Panc1 (cell line): ENCODE data around the gene TMED6. TPM values are rescaled to one million over a fixed set of nuclear protein-coding genes. Genes with fewer than 3 reads are reported as not detected.
A peak's percentile ranks its signal among the peaks of the same experiment; 100 is the strongest.

Source experiments
- ATAC-seq: fragments of 200-7000 bp; cut with Tn5 transposase; 2 replicates; pipeline ENCODE4 v1.9.1; 2020; ENCODE audit warnings: mild to moderate bottlenecking, moderate library complexity
- BruUV-seq: library from RNA; stranded (reverse); fragments of 400-500 nt; replicated peaks from 2 replicates; lab custom pipeline; 2021; lab: Mats Ljungman, UMichigan
- CTCF ChIA-PET: fragments of 300-600 bp; sonication (Branson Sonifier 250); formaldehyde crosslinking; loops from one replicate; lab custom pipeline; 2022; ENCODE audit warnings: antibody characterized with exemption; lab: Charles Lee
- POLR2A ChIA-PET: fragments of 300-600 bp; sonication (Branson Sonifier 250); formaldehyde crosslinking; loops from one replicate; lab custom pipeline; 2022; ENCODE audit warnings: antibody characterized with exemption; lab: Charles Lee
- DNase-seq: peaks from one replicate; pipeline ENCODE4 v3.0.0-alpha.2; 2010; ENCODE audit warnings: low read depth, low spot score
- H3K27ac ChIP-seq: 2 replicates; pipeline ENCODE4 v1.5.1; 2011; ENCODE audit warnings: mild to moderate bottlenecking, low read length, inconsistent platforms
- H3K27me3 ChIP-seq: fragments of 200-500 bp; sonication (Bioruptor generic); 2 replicates; pipeline ENCODE4 v1.6.0; 2014; ENCODE audit warnings: low read length, inconsistent platforms; ENCODE audit not compliant: control insufficient read depth, insufficient read depth
- H3K36me3 ChIP-seq: fragments of 200-500 bp; sonication (Bioruptor generic); 2 replicates; pipeline ENCODE4 v1.5.1; 2014; ENCODE audit warnings: inconsistent platforms, mild to moderate bottlenecking, low read length, moderate library complexity; ENCODE audit not compliant: control insufficient read depth, insufficient read depth
- H3K4me1 ChIP-seq: 2 replicates; pipeline ENCODE4 v1.5.1; 2011; ENCODE audit warnings: inconsistent platforms, mild to moderate bottlenecking, low read length, moderate library complexity; ENCODE audit not compliant: control insufficient read depth, insufficient read depth
- H3K4me3 ChIP-seq, 2 experiments: 2 replicates each; pipeline ENCODE4 v1.5.1; 2011 to 2012; ENCODE audit warnings: low read depth in 2 of 2, low read length in 2 of 2, mild to moderate bottlenecking in 2 of 2, inconsistent platforms in 1 of 2, moderate library complexity in 1 of 2
- H3K9me3 ChIP-seq: fragments of 200-500 bp; sonication (Bioruptor generic); 2 replicates; pipeline ENCODE4 v1.5.1; 2014; ENCODE audit warnings: low read depth, mild to moderate bottlenecking, inconsistent platforms, low read length, moderate library complexity; ENCODE audit not compliant: control insufficient read depth, insufficient read depth
- POLR2AphosphoS5 ChIP-seq: IDR thresholded peaks from 2 replicates; pipeline ENCODE4 v1.6.1; 2012; ENCODE audit warnings: mild to moderate bottlenecking, low read depth, low read length, moderate library complexity
- REST ChIP-seq, 2 experiments: IDR thresholded peaks; 2 replicates each; pipeline ENCODE4 v1.6.1; 2011 to 2012; ENCODE audit warnings: low read depth in 2 of 2, control low read depth in 1 of 2, low read length in 1 of 2, mild to moderate bottlenecking in 1 of 2, moderate library complexity in 1 of 2; ENCODE audit not compliant: insufficient read depth in 1 of 2
- SIN3A ChIP-seq: IDR thresholded peaks from 2 replicates; pipeline ENCODE4 v1.6.1; 2012; ENCODE audit warnings: low read depth, mild to moderate bottlenecking, low read length, moderate library complexity, borderline replicate concordance; ENCODE audit not compliant: insufficient read depth
- TCF7L2 ChIP-seq: IDR thresholded peaks from 2 replicates; pipeline ENCODE4 v1.6.1; 2011; ENCODE audit warnings: mild to moderate bottlenecking, low read depth, low read length, inconsistent platforms
- in situ Hi-C: cut with HindIII; loops from 2 replicates; pipeline ENCODE4 v1.10.0; 2016; ENCODE audit warnings: low sequenced_read_pairs, low pct_unique_long_range_greater_than_20kb
- intact Hi-C: fragments of 100-400 bp; cut with micrococcal nuclease; formaldehyde crosslinking; loops from one replicate; pipeline ENCODE4 v1.10.0; 2022; ENCODE audit not compliant: unreplicated experiment
- total RNA-seq: library from RNA; stranded (reverse); gene quantifications from one replicate; pipeline ENCODE4 v1.2.1, GENCODE V29; 2021; ENCODE audit not compliant: unreplicated experiment
- TF ChIP-seq, protein P1 (sequence below): fragments of 450-650 bp; IDR thresholded peaks from 2 replicates; pipeline ENCODE4 v1.5.1; 2017; ENCODE audit warnings: mild to moderate bottlenecking

TMED6 gene
- total RNA-seq, 1 experiment from 2014 or later: 0.36 TPM

- in situ Hi-C loops: no loop called here
- H3K4me3 ChIP-seq: no peak overlapping the region
- no peak overlapping the region; the same call in 1 of the 2 replicates for H3K27ac ChIP-seq
- CTCF ChIA-PET: no interaction called here
- BruUV-seq: TSS peak; percentile 78
- no peak for ATAC-seq
- no peaks in the 10 kb centered on the region for H3K27me3 ChIP-seq
- peaks cover 19% of the 10 kb centered on the region for H3K4me1 ChIP-seq
- intact Hi-C loops: no loop called here
- POLR2A ChIA-PET: no interaction called here
- H3K9me3 ChIP-seq: no peaks in the 10 kb centered on the region
- TF ChIP-seq, protein P1, sequence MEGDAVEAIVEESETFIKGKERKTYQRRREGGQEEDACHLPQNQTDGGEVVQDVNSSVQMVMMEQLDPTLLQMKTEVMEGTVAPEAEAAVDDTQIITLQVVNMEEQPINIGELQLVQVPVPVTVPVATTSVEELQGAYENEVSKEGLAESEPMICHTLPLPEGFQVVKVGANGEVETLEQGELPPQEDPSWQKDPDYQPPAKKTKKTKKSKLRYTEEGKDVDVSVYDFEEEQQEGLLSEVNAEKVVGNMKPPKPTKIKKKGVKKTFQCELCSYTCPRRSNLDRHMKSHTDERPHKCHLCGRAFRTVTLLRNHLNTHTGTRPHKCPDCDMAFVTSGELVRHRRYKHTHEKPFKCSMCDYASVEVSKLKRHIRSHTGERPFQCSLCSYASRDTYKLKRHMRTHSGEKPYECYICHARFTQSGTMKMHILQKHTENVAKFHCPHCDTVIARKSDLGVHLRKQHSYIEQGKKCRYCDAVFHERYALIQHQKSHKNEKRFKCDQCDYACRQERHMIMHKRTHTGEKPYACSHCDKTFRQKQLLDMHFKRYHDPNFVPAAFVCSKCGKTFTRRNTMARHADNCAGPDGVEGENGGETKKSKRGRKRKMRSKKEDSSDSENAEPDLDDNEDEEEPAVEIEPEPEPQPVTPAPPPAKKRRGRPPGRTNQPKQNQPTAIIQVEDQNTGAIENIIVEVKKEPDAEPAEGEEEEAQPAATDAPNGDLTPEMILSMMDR: no peak
- TF ChIP-seq POLR2AphosphoS5 (no peak), SIN3A (no peak), REST (IDR thresholded peaks at IDR 0.05; ENCODE audit: insufficient read depth in 1 of 2, low read depth in 2 of 2, low read length in 1 of 2) (no peak), TCF7L2 (no peak)
- no peak for DNase-seq
- H3K36me3 ChIP-seq: no peaks in the 10 kb centered on the region; the same call in none of the 2 replicates
These were observed 26.9 kb downstream of the TMED6 start for GRCh38 chr16:69324585-69325253.

- ATAC-seq (no peak), DNase-seq (no peak)
- in situ Hi-C loops (no loop called here), intact Hi-C loops (no loop called here)
- Histone ChIP-seq H3K27ac (no peak overlapping the region), H3K4me3 (no peak overlapping the region), H3K27me3 (no peaks in the 10 kb centered on the region), H3K4me1 (peaks cover 19% of the 10 kb centered on the region), H3K36me3 (no peaks in the 10 kb centered on the region; the same call in 1 of the 2 replicates), H3K9me3 (no peaks in the 10 kb centered on the region)
- TF ChIP-seq TCF7L2: no peak
- TF ChIP-seq SIN3A: no peak
- TF ChIP-seq, protein P1: no peak
- TF ChIP-seq REST (IDR thresholded peaks at IDR 0.05; ENCODE audit: insufficient read depth in 1 of 2, low read depth in 2 of 2, low read length in 1 of 2): no peak
- no peak for TF ChIP-seq POLR2AphosphoS5
- CTCF ChIA-PET: no interaction called here
- no TSS peak for BruUV-seq
- POLR2A ChIA-PET: no interaction called here
These were observed 27.5 kb downstream of the TMED6 start for GRCh38 chr16:69324013-69324531.
